MCF 10A (cell line): Measurements from ENCODE around the gene SLC22A4. TPM values are rescaled to one million over a fixed set of nuclear protein-coding genes. Genes with fewer than 3 reads are reported as not detected.
A peak's percentile ranks its signal among the peaks of the same experiment; 100 is the strongest.

Experiments
- BruUV-seq: library from RNA; stranded (reverse); fragments of 400-500 nt; replicated peaks from 2 replicates; lab custom pipeline; 2021; lab: Mats Ljungman, UMichigan
- CTCF ChIA-PET: fragments of 300-600 bp; sonication (Branson Sonifier 250); formaldehyde crosslinking; extraction: SDS; loops from one replicate; lab custom pipeline; 2021; ENCODE audit warnings: antibody characterized with exemption, inconsistent platforms; lab: Yijun Ruan, JAX
- POLR2A ChIA-PET: fragments of 300-600, 350-650 bp; sonication (Branson Sonifier 250); formaldehyde crosslinking; extraction: SDS; loops from one replicate; lab custom pipeline; 2020; ENCODE audit warnings: antibody characterized with exemption, inconsistent platforms; lab: Yijun Ruan, JAX
- DNase-seq: peaks from one replicate; pipeline ENCODE4 v3.0.0-alpha.2; 2018; ENCODE audit not compliant: unreplicated experiment
- H3K27ac Mint-ChIP-seq: one replicate; pipeline ENCODE4 v1.8.0; 2022; ENCODE audit warnings: mild to moderate bottlenecking, low read depth, mixed read lengths; ENCODE audit not compliant: unreplicated experiment
- H3K27me3 Mint-ChIP-seq: one replicate; pipeline ENCODE4 v1.8.0; 2022; ENCODE audit warnings: mixed read lengths; ENCODE audit not compliant: insufficient read depth, unreplicated experiment
- H3K36me3 Mint-ChIP-seq: one replicate; pipeline ENCODE4 v1.8.0; 2022; ENCODE audit warnings: mild to moderate bottlenecking, moderate library complexity, mixed read lengths; ENCODE audit not compliant: insufficient read depth, unreplicated experiment
- H3K4me1 Mint-ChIP-seq: one replicate; pipeline ENCODE4 v1.8.0; 2022; ENCODE audit warnings: mixed read lengths; ENCODE audit not compliant: insufficient read depth, unreplicated experiment
- H3K4me3 Mint-ChIP-seq: one replicate; pipeline ENCODE4 v1.8.0; 2022; ENCODE audit warnings: mild to moderate bottlenecking, moderate library complexity, mixed read lengths; ENCODE audit not compliant: unreplicated experiment
- H3K9me3 Mint-ChIP-seq: one replicate; pipeline ENCODE4 v1.8.0; 2022; ENCODE audit warnings: mixed read lengths; ENCODE audit not compliant: unreplicated experiment
- intact Hi-C: fragments of 100-400 bp; cut with micrococcal nuclease; formaldehyde crosslinking; loops from 2 replicates; pipeline ENCODE4 v1.14.1; 2022
- total RNA-seq: library from RNA; stranded (reverse); gene quantifications from 2 replicates; pipeline ENCODE4 v1.2.3, GENCODE V29; 2022
- TF ChIP-seq, protein P1 (sequence below): fragments of 200-600 bp; IDR thresholded peaks from one replicate; pipeline ENCODE4 v1.8.0; 2022; ENCODE audit warnings: antibody characterized with exemption, mild to moderate bottlenecking; ENCODE audit not compliant: unreplicated experiment

The SLC22A4 gene
- total RNA-seq, 1 experiment from 2014 or later = 17.5 TPM

DNA sequence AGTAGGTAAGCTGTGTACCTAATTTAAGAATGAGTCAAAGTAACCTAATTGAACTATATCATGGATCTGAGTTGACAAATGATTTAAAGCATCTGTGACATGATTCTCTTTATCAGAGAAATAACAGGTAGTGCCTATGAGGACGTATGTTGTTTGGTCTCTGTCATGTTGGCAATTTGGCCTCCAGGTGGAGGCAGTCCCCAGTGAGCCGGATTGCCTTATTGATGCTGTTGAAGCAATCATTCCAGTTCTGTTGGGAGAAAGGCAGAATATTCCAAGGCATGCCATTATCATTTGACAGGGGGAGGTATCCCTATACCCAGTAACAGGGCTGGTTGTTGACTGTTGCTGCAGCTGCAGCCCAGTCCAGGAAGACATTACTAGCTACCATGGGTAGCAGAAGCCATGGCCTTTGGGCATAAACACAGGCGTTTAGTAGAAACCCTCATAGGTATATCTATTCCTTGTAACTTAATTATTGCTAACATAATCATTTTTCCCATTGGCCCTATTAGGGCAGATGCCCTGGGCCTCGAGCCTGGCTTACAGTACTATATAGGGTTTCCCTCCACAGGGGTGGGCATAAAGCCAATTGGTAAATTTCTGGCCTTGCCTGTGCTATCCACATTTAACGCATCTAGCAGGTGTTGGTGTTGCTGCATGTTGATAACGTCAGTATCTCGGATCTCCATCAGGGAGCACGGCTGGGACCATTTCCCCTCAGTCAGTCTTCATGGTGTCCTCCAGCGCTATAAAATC lies 12.2 kb upstream of the SLC22A4 start:
- TF ChIP-seq, protein P1, sequence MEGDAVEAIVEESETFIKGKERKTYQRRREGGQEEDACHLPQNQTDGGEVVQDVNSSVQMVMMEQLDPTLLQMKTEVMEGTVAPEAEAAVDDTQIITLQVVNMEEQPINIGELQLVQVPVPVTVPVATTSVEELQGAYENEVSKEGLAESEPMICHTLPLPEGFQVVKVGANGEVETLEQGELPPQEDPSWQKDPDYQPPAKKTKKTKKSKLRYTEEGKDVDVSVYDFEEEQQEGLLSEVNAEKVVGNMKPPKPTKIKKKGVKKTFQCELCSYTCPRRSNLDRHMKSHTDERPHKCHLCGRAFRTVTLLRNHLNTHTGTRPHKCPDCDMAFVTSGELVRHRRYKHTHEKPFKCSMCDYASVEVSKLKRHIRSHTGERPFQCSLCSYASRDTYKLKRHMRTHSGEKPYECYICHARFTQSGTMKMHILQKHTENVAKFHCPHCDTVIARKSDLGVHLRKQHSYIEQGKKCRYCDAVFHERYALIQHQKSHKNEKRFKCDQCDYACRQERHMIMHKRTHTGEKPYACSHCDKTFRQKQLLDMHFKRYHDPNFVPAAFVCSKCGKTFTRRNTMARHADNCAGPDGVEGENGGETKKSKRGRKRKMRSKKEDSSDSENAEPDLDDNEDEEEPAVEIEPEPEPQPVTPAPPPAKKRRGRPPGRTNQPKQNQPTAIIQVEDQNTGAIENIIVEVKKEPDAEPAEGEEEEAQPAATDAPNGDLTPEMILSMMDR = peak; percentile 33
- H3K36me3 Mint-ChIP-seq = no peaks in the 10 kb centered on the region
- no peaks in the 10 kb centered on the region for H3K9me3 Mint-ChIP-seq
- no peak overlapping the region for H3K4me3 Mint-ChIP-seq
- ChIA-PET POLR2A (interaction anchor here (0.7 to 3.1 kb wide), 3 partner anchors 9 to 89 kb away, joined by 3 to 17 read pairs (median 4); partner anchors contain the start of gene SLC22A4), CTCF (interaction anchor here (0.5 to 4.7 kb wide), 17 partner anchors 9 to 220 kb away, joined by 3 to 32 read pairs (median 3); partner anchors contain the start of gene SLC22A4)
- peak; percentile 41 for DNase-seq
- peaks cover 10% of the 10 kb centered on the region for H3K27me3 Mint-ChIP-seq
- H3K27ac Mint-ChIP-seq = no peak overlapping the region
- no TSS peak for BruUV-seq
- intact Hi-C loops = no loop called here
- no peaks in the 10 kb centered on the region for H3K4me1 Mint-ChIP-seq

DNA sequence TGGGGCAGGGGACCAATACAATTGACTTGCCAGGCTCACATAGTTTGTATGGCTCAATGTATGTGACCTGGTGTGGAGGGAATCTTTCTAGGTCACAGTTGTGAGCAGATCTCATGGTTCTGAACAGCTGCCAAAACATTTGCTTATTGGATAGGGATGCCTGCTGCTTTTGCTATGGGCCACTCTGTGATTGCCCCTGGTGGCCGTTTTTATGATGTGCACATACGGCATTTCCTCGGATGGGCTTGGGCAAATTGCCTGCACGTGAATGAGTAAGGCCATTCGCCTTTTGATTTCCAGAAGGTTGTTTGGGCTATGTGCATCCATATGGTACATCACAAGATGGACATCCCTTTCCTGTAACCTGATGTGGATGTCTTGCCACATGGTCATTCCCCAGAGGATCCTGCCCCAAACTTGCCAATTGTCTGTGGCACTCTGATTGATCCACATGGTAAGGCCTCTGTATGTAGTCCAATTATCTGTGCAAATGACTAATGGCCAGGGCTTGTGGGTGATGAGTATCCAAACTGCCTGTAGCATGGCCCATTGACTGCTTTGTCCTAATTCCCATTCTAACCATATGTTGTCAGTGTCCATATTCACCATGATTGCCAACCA lies 10.7 kb upstream of the SLC22A4 start:
- ChIA-PET POLR2A (interaction anchor here (0.6 kb wide), 1 partner anchor 11 kb away, joined by 3 read pairs; no protein-coding TSS in a partner anchor), CTCF (interaction anchor here (0.7 to 4.7 kb wide), 5 partner anchors 10 to 728 kb away, joined by 3 to 32 read pairs (median 7); partner anchors contain the start of gene SLC22A4)
- BruUV-seq = no TSS peak
- DNase-seq = peak; percentile 85
- H3K9me3 Mint-ChIP-seq = no peaks in the 10 kb centered on the region
- no peaks in the 10 kb centered on the region for H3K4me1 Mint-ChIP-seq
- no peak overlapping the region for H3K27ac Mint-ChIP-seq
- no peak overlapping the region for H3K4me3 Mint-ChIP-seq
- H3K36me3 Mint-ChIP-seq = no peaks in the 10 kb centered on the region
- intact Hi-C loops = no loop called here
- peaks cover 10% of the 10 kb centered on the region for H3K27me3 Mint-ChIP-seq
- TF ChIP-seq, protein P1 = peak; percentile 43

DNA sequence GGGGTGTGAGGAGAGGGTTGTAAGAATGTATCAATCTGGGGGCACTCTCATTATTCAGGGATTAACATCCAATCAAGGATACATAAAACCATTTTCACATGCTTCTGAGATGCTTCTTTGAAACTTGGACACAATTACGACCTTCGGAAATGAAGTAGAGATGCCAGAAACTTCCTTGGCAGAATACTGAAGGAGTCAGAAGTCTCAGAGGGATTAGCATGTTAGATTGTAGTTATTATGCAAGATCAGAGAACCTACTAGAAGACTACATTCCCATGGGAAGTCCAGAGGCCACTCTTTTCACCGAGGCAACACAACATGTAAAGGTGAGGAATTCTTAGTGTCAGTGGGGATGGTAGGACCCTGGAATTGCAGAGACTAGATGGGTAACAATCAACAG lies 5.1 kb upstream of the SLC22A4 start:
- DNase-seq = no peak
- Mint-ChIP-seq H3K27ac (no peak overlapping the region), H3K27me3 (no peaks in the 10 kb centered on the region), H3K4me3 (no peak overlapping the region), H3K4me1 (peaks cover 13% of the 10 kb centered on the region), H3K36me3 (peaks cover 6% of the 10 kb centered on the region), H3K9me3 (no peaks in the 10 kb centered on the region)
- ChIA-PET CTCF (interaction anchor here (8.0 kb wide), 1 partner anchor 51 kb away, joined by 69 read pairs; no protein-coding TSS in a partner anchor), POLR2A (no interaction called here)
- TF ChIP-seq, protein P1 = no peak
- intact Hi-C loops = no loop called here
- BruUV-seq = no TSS peak

DNA sequence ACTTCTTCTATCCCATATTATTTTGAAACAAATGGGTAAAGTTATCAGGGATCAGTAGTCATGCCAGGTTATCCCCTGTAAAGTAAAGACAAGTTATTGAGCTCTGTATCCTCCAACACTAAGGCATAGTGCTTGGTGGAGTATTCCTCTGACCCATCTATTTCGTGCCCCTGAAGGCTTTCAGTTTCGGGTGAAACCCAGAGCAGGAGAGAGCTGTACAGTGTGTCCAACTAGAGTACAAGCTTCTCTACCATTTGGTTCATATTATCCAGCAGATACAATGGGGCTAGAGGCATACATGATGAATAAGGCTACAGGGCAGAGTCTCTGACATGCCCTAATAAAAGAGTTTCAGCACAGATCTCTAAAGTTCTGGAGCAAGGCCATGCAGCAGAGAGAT lies 3.2 kb upstream of the SLC22A4 start:
- H3K4me1 Mint-ChIP-seq = peaks cover 22% of the 10 kb centered on the region
- no peaks in the 10 kb centered on the region for H3K27me3 Mint-ChIP-seq
- ChIA-PET CTCF (interaction anchor here (0.6 to 8.0 kb wide), 10 partner anchors 9 to 111 kb away, joined by 3 to 69 read pairs (median 4); no protein-coding TSS in a partner anchor), POLR2A (interaction anchor here (0.6 to 1.5 kb wide), 4 partner anchors 10 to 64 kb away, joined by 3 to 4 read pairs (median 4); partner anchors contain the start of gene P4HA2)
- intact Hi-C loops = loop anchor here (5.0 to 10.0 kb wide), 2 partner anchors 96 to 204 kb away; partner anchors contain the start of gene IRF1
- peaks cover 16% of the 10 kb centered on the region for H3K36me3 Mint-ChIP-seq
- no peak overlapping the region for H3K4me3 Mint-ChIP-seq
- no peak overlapping the region for H3K27ac Mint-ChIP-seq
- no peak for DNase-seq
- no TSS peak for BruUV-seq
- TF ChIP-seq, protein P1 = no peak
- H3K9me3 Mint-ChIP-seq = no peaks in the 10 kb centered on the region
